ENCODE results near the gene TOX4. TPM values are rescaled to one million over a fixed set of nuclear protein-coding genes. Genes with fewer than 3 reads are reported as not detected.
A peak's percentile ranks its signal among the peaks of the same experiment; 100 is the strongest.

The TOX4 gene
- total and polyA plus RNA-seq, 9 of the 15 experiments (the other 6 are each of a cell fraction or from before 2014, with no cell fraction given) = 9.9 to 76.5 (median 41.0) TPM

DNA sequence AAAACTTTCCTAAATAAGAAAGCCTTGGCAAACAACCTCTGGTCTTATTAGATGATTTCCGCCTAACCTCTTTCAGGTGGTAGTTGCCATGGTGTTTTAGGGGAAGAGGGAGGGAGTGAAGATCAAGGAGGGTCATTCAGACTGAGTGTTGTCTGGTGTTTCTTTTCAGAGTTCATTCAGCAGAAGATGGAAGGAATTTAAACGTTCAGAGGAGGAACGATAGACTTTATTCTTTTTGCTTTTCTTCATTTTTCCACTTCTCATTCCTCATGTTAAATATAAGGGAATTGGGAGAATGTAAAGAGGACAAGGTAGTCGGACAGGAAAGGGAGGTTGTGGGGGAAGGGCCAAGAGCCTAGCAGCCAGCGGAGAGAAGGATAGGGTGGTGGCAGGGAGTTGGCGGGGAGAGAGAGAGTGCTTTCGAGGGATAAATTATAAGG, 66.5 kb downstream of the TOX4 start:
- H3K9me1 ChIP-seq (ENCODE audit: control insufficient read depth, insufficient read depth, low read length) = no peaks in the 10 kb centered on the region
- peak overlapping the region; percentile 91 for H2AFZ ChIP-seq (ENCODE audit: low read depth, low read length)
- no peak overlapping the region for H3K4me2 ChIP-seq (ENCODE audit: insufficient read depth, low read length)
- H3K9ac ChIP-seq (ENCODE audit: insufficient read depth in 1 of 2, low read depth in 2 of 2, low read length in 2 of 2) = no peak overlapping the region
- CTCF ChIA-PET (ENCODE audit: low intra/inter-chr PET ratio) = no interaction called here
- no peak for FAIRE-seq
- no peaks in the 10 kb centered on the region for H3K9me3 ChIP-seq (replicated peaks; ENCODE audit: control insufficient read depth, insufficient read depth, low read depth, low read length)
- BruUV-seq (replicated peaks) = no TSS peak
- peaks cover 0 to 3% of the 10 kb centered on the region in 2 experiments; a peak in 3 of 5 replicates for H3K4me1 ChIP-seq (replicated peaks in 1 of 2; ENCODE audit: control insufficient read depth in 2 of 2, insufficient read depth in 2 of 2, low read length in 2 of 2)
- no peak overlapping the region for H3K4me3 ChIP-seq
- no peak for DNase-seq (ENCODE audit: extremely low read depth in 1 of 4, low spot score in 3 of 4)
- in situ Hi-C loops (cut with MboI) (no loop called here), intact Hi-C loops (cut with micrococcal nuclease) (no loop called here)
- H4K20me1 ChIP-seq (replicated peaks; ENCODE audit: control insufficient read depth, insufficient read depth, low read length) = no peaks in the 10 kb centered on the region
- WGBS (ENCODE audit: insufficient coverage, low coverage, missing lambda C conversion rate) = 32% methylated on average over 7 of the region's 7 CpGs
- no peaks in the 10 kb centered on the region for H3K36me3 ChIP-seq (ENCODE audit: control insufficient read depth, insufficient read depth, low read length)
- no peak for TF ChIP-seq NFXL1 (CRISPR knock-in tag; IDR thresholded peaks at IDR 0.05)
- no peak for TF ChIP-seq PCBP2 (IDR thresholded peaks at IDR 0.05; ENCODE audit: low read depth, low read length, poor library complexity, severe bottlenecking)
- TF ChIP-seq SAFB (IDR thresholded peaks at IDR 0.05; ENCODE audit: borderline replicate concordance, low read depth, low read length) = no peak
- no peak for TF ChIP-seq BRD9 (IDR thresholded peaks at IDR 0.05; ENCODE audit: low read depth, partially characterized antibody)
- TF ChIP-seq, protein P1, sequence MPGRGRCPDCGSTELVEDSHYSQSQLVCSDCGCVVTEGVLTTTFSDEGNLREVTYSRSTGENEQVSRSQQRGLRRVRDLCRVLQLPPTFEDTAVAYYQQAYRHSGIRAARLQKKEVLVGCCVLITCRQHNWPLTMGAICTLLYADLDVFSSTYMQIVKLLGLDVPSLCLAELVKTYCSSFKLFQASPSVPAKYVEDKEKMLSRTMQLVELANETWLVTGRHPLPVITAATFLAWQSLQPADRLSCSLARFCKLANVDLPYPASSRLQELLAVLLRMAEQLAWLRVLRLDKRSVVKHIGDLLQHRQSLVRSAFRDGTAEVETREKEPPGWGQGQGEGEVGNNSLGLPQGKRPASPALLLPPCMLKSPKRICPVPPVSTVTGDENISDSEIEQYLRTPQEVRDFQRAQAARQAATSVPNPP (IDR thresholded peaks at IDR 0.05; ENCODE audit: borderline replicate concordance, insufficient read depth, insufficient read length) = no peak
- no peak for TF ChIP-seq TEAD2 (tag; IDR thresholded peaks at IDR 0.05)
- no peak for TF ChIP-seq KAT7 (CRISPR knock-in tag; IDR thresholded peaks at IDR 0.05; ENCODE audit: borderline replicate concordance)
- TF ChIP-seq RHOXF2B (CRISPR knock-in tag; conservative IDR thresholded peaks at IDR 0.05) = no peak
- no peak for TF ChIP-seq FIP1L1 (IDR thresholded peaks at IDR 0.05; ENCODE audit: low read depth, low read length, poor library complexity, severe bottlenecking)
- TF ChIP-seq, protein P2, sequence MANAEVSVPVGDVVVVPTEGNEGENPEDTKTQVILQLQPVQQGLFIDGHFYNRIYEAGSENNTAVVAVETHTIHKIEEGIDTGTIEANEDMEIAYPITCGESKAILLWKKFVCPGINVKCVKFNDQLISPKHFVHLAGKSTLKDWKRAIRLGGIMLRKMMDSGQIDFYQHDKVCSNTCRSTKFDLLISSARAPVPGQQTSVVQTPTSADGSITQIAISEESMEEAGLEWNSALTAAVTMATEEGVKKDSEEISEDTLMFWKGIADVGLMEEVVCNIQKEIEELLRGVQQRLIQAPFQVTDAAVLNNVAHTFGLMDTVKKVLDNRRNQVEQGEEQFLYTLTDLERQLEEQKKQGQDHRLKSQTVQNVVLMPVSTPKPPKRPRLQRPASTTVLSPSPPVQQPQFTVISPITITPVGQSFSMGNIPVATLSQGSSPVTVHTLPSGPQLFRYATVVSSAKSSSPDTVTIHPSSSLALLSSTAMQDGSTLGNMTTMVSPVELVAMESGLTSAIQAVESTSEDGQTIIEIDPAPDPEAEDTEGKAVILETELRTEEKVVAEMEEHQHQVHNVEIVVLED (CRISPR knock-in tag; IDR thresholded peaks at IDR 0.05) = no peak
- no peak for TF ChIP-seq ZNF212 (CRISPR knock-in tag; IDR thresholded peaks at IDR 0.05)
- TF ChIP-seq L3MBTL2 (IDR thresholded peaks at IDR 0.05) = no peak
- TF ChIP-seq ZFP1 (CRISPR knock-in tag; IDR thresholded peaks at IDR 0.05) = no peak
- TF ChIP-seq, protein P3, sequence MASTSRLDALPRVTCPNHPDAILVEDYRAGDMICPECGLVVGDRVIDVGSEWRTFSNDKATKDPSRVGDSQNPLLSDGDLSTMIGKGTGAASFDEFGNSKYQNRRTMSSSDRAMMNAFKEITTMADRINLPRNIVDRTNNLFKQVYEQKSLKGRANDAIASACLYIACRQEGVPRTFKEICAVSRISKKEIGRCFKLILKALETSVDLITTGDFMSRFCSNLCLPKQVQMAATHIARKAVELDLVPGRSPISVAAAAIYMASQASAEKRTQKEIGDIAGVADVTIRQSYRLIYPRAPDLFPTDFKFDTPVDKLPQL (IDR thresholded peaks at IDR 0.05; ENCODE audit: extremely low read depth, insufficient read length) = no peak
- TF ChIP-seq KAT8 (IDR thresholded peaks at IDR 0.05; ENCODE audit: low read depth) = no peak
- no peak for TF ChIP-seq MAFG (tag; conservative IDR thresholded peaks at IDR 0.05)
- TF ChIP-seq YY1 (IDR thresholded peaks at IDR 0.05; ENCODE audit: borderline replicate concordance in 1 of 3, control insufficient read depth in 1 of 3, extremely low read depth in 1 of 3, insufficient read depth in 3 of 3, insufficient read length in 1 of 3, insufficient replicate concordance in 2 of 3, low read depth in 1 of 3, low read length in 2 of 3) = no peak
- TF ChIP-seq SIN3B (IDR thresholded peaks at IDR 0.05; ENCODE audit: low read depth) = no peak
- no peaks in the 10 kb centered on the region for H3K27me3 ChIP-seq (ENCODE audit: control insufficient read depth in 2 of 2, insufficient read depth in 2 of 2, low read length in 2 of 2)
- no peak overlapping the region for H3K27ac ChIP-seq (ENCODE audit: extremely low read depth, low read depth, low read length)
- POLR2A ChIA-PET = no interaction called here
- ATAC-seq = peak; percentile 64; the same call in 2 of the 3 replicates
- no peaks in the 10 kb centered on the region for H3K79me2 ChIP-seq (ENCODE audit: control insufficient read depth, insufficient read depth, low read length)
